ENCODE data around the gene GLCE. TPM values are rescaled to one million over a fixed set of nuclear protein-coding genes. Genes with fewer than 3 reads are reported as not detected.

GLCE gene
- total and polyA plus RNA-seq, 10 of the 15 experiments (the other 5 are each of a cell fraction or from before 2014, with no cell fraction given), result 2.1 to 11.9 (median 2.9) TPM

DNA sequence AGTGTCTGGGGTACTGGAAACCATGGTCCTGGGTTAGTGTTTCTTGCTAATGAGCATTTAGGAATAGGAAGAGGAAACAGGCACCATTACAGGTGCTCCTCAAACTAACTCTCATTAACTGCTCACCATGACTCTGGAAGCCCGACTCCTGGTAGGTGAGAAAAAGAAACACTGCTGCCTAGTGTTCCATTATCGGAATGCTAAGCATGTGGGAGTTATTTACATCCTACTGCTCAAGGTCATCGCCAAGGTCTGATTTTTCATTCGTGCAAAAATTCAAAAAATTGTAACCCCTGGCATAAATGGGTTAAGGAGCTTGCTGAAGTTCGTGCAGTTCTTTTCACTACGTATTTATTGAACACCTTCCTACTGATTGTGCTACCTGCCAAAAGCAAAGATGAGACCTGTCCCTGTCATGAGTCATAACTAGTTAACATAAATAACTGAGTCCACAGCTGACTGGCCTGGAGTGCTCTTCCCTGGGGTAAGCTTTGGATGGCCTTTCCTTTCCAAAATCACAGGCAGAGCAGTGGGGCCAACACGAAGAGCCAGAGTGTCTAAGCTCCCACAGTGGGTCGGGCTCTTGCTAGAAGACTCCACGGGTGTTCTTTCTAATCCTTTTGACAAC, 115.6 kb downstream of the GLCE start (continued):
- TF ChIP-seq, protein P1, sequence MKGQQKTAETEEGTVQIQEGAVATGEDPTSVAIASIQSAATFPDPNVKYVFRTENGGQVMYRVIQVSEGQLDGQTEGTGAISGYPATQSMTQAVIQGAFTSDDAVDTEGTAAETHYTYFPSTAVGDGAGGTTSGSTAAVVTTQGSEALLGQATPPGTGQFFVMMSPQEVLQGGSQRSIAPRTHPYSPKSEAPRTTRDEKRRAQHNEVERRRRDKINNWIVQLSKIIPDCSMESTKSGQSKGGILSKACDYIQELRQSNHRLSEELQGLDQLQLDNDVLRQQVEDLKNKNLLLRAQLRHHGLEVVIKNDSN (IDR thresholded peaks at IDR 0.05; ENCODE audit: borderline replicate concordance, extremely low read length, insufficient read depth, low read depth, low read length), result no peak

DNA sequence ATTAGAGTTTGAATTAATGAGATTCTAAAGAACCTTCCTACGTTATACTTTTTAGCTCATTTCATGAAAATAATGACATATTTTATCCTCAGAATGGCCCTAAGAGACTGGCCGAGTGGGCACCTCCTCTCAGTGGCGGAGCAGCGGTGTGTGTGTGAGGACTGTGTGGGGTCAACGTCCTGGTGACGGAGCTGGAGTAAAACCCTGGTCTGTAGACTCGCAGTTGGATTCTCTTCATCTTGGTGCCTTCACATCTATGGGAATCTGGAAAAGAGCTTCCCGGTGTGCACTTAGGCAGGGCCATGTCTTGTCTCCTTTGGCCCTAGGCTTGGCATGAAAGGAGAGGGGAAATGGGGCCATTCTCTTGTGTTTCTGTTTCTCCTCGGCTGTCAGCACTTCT, 116.9 kb downstream of the GLCE start:
- no peaks in the 10 kb centered on the region for H4K20me1 ChIP-seq (ENCODE audit: control insufficient read depth, insufficient read depth)
- intact Hi-C loops (cut with micrococcal nuclease; ENCODE audit: unreplicated experiment), result no loop called here
- no peaks in the 10 kb centered on the region for H3K4me1 ChIP-seq (ENCODE audit: control insufficient read depth, insufficient read depth, low read length)
- no peak overlapping the region for H3K27ac ChIP-seq (ENCODE audit: control insufficient read depth, insufficient read depth)
- FAIRE-seq (no peak), ATAC-seq (no peak), DNase-seq (ENCODE audit: low read depth, low spot score) (no peak)
- BruUV-seq (replicated peaks), result no TSS peak
- WGBS (ENCODE audit: insufficient coverage, insufficient replicate concordance, low lambda C conversion rate, missing lambda C conversion rate), result 51% methylated on average over 9 of the region's 9 CpGs
- POLR2A ChIA-PET, result no interaction called here
- RAD21 ChIA-PET (ENCODE audit: unreplicated experiment), result no interaction called here
- no peak for TF ChIP-seq NFYB (IDR thresholded peaks at IDR 0.05; ENCODE audit: insufficient read depth, low read depth, low read length)
- TF ChIP-seq, protein P2, sequence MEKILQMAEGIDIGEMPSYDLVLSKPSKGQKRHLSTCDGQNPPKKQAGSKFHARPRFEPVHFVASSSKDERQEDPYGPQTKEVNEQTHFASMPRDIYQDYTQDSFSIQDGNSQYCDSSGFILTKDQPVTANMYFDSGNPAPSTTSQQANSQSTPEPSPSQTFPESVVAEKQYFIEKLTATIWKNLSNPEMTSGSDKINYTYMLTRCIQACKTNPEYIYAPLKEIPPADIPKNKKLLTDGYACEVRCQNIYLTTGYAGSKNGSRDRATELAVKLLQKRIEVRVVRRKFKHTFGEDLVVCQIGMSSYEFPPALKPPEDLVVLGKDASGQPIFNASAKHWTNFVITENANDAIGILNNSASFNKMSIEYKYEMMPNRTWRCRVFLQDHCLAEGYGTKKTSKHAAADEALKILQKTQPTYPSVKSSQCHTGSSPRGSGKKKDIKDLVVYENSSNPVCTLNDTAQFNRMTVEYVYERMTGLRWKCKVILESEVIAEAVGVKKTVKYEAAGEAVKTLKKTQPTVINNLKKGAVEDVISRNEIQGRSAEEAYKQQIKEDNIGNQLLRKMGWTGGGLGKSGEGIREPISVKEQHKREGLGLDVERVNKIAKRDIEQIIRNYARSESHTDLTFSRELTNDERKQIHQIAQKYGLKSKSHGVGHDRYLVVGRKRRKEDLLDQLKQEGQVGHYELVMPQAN (conservative IDR thresholded peaks at IDR 0.05), result no peak
- no peak for TF ChIP-seq SIN3A (IDR thresholded peaks at IDR 0.05; ENCODE audit: low read depth, low read length)
- no peak for TF ChIP-seq BACH1 (IDR thresholded peaks at IDR 0.05; ENCODE audit: borderline replicate concordance)
- no peak for TF ChIP-seq RELA (IDR thresholded peaks at IDR 0.05; ENCODE audit: borderline replicate concordance, partially characterized antibody)
- no peak for TF ChIP-seq STAT3 (IDR thresholded peaks at IDR 0.05; ENCODE audit: low read depth, low read length)
- no peak for TF ChIP-seq IKZF2 (IDR thresholded peaks at IDR 0.05)
- no peak for TF ChIP-seq FOXM1 (IDR thresholded peaks at IDR 0.05; ENCODE audit: low read depth, low read length)
- TF ChIP-seq MTA2 (IDR thresholded peaks at IDR 0.05; ENCODE audit: low read depth), result no peak
- TF ChIP-seq, protein P3, sequence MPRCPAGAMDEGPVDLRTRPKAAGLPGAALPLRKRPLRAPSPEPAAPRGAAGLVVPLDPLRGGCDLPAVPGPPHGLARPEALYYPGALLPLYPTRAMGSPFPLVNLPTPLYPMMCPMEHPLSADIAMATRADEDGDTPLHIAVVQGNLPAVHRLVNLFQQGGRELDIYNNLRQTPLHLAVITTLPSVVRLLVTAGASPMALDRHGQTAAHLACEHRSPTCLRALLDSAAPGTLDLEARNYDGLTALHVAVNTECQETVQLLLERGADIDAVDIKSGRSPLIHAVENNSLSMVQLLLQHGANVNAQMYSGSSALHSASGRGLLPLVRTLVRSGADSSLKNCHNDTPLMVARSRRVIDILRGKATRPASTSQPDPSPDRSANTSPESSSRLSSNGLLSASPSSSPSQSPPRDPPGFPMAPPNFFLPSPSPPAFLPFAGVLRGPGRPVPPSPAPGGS (IDR thresholded peaks at IDR 0.05; ENCODE audit: borderline replicate concordance, insufficient read depth, low read depth, low read length, poor library complexity, severe bottlenecking), result no peak
- no peak for TF ChIP-seq ZSCAN29 (IDR thresholded peaks at IDR 0.05)
- no peak for TF ChIP-seq SREBF2 (IDR thresholded peaks at IDR 0.05; ENCODE audit: low read length)
- H3K27me3 ChIP-seq (replicated peaks in 1 of 2; ENCODE audit: control insufficient read depth in 2 of 2, insufficient read depth in 2 of 2, low read length in 1 of 2), result no peaks in the 10 kb centered on the region; a peak in 1 of 4 replicates
- no peak overlapping the region for H3K9ac ChIP-seq (ENCODE audit: control insufficient read depth, insufficient read depth, low read length)
- H3K36me3 ChIP-seq (ENCODE audit: control insufficient read depth in 2 of 2, insufficient read depth in 2 of 2, low read length in 1 of 2), result no peaks in the 10 kb centered on the region
- no peak overlapping the region for H3K4me2 ChIP-seq (ENCODE audit: control insufficient read depth, insufficient read depth)
- H3K9me3 ChIP-seq (replicated peaks; ENCODE audit: control insufficient read depth, insufficient read depth, low read length), result no peaks in the 10 kb centered on the region
- in situ Hi-C loops (cut with MboI), result no loop called here
- CTCF ChIA-PET, result interaction anchor here (1.1 to 1.7 kb wide), 2 partner anchors 43 to 117 kb away, joined by 3 read pairs; no protein-coding TSS in a partner anchor
- no peak overlapping the region for H2AFZ ChIP-seq (ENCODE audit: control insufficient read depth, low read depth, low read length)
- SMC1A ChIA-PET (ENCODE audit: uncharacterized antibody, unreplicated experiment), result interaction anchor here (0.6 kb wide), 1 partner anchor 218 kb away, joined by 3 read pairs; no protein-coding TSS in a partner anchor
- no peak overlapping the region for H3K4me3 ChIP-seq
- H3K79me2 ChIP-seq (ENCODE audit: control insufficient read depth, insufficient read depth, low read length), result no peaks in the 10 kb centered on the region

All from GM12878 (cell line).